GM23248 (cell line): ENCODE results near the gene PLPP2. TPM values are rescaled to one million over a fixed set of nuclear protein-coding genes. Genes with fewer than 3 reads are reported as not detected.
A peak's percentile ranks its signal among the peaks of the same experiment; 100 is the strongest.
"Not testable (repeated sequence)": the region's sequence is repeated elsewhere in the genome, so short reads cannot be mapped to it uniquely, and the experiment has no call there.

ENCODE experiments used
- DNase-seq: peaks from one replicate; pipeline ENCODE4 v3.0.0-alpha.2; 2015
- H2AFZ ChIP-seq: fragments of 200-600 bp; sonication (generic); 2 replicates; pipeline ENCODE4 v1.6.1; 2016; ENCODE audit warnings: antibody characterized with exemption
- H3F3A ChIP-seq: fragments of 200-600 bp; sonication (generic); 2 replicates; pipeline ENCODE4 v1.6.1; 2016; ENCODE audit warnings: mild to moderate bottlenecking, antibody characterized with exemption, mixed run types; ENCODE audit not compliant: insufficient read depth
- H3K27ac ChIP-seq: fragments of 200-600 bp; sonication (generic); 2 replicates; pipeline ENCODE4 v1.5.1; 2016; ENCODE audit warnings: mild to moderate bottlenecking
- H3K27me3 ChIP-seq: fragments of 200-600 bp; sonication (generic); replicated peaks from 2 replicates; pipeline ENCODE4 v1.6.1; 2016; ENCODE audit warnings: mild to moderate bottlenecking; ENCODE audit not compliant: insufficient read depth
- H3K36me3 ChIP-seq: fragments of 200-600 bp; sonication (generic); 2 replicates; pipeline ENCODE4 v1.6.1; 2016; ENCODE audit warnings: low read depth, mild to moderate bottlenecking
- H3K4me1 ChIP-seq: fragments of 200-600 bp; sonication (generic); 2 replicates; pipeline ENCODE4 v1.6.1; 2016; ENCODE audit warnings: mild to moderate bottlenecking; ENCODE audit not compliant: insufficient read depth
- H3K4me2 ChIP-seq: fragments of 200-600 bp; sonication (generic); one replicate; pipeline ENCODE4 v1.6.1; 2016; ENCODE audit warnings: mild to moderate bottlenecking; ENCODE audit not compliant: unreplicated experiment
- H3K4me3 ChIP-seq: fragments of 200-600 bp; sonication (generic); 2 replicates; pipeline ENCODE4 v1.5.1; 2016; ENCODE audit warnings: mild to moderate bottlenecking
- H3K79me2 ChIP-seq: fragments of 200-600 bp; sonication (generic); 2 replicates; pipeline ENCODE4 v1.6.1; 2016; ENCODE audit warnings: mild to moderate bottlenecking; ENCODE audit not compliant: insufficient read depth
- H3K9ac ChIP-seq: fragments of 200-600 bp; sonication (generic); 2 replicates; pipeline ENCODE4 v1.6.1; 2016; ENCODE audit warnings: mild to moderate bottlenecking
- H3K9me2 ChIP-seq: fragments of 200-600 bp; sonication (generic); 2 replicates; pipeline ENCODE4 v1.6.1; 2016; ENCODE audit warnings: mixed run types, mild to moderate bottlenecking, moderate library complexity; ENCODE audit not compliant: insufficient read depth
- H3K9me3 ChIP-seq: fragments of 200-600 bp; sonication (generic); one replicate; pipeline ENCODE4 v1.6.1; 2017; ENCODE audit warnings: low read depth
- H4K20me1 ChIP-seq: fragments of 200-600 bp; sonication (generic); 2 replicates; pipeline ENCODE4 v1.6.0; 2016; ENCODE audit not compliant: insufficient read depth
- EZH2 ChIP-seq: fragments of 200-600 bp; sonication (generic); IDR thresholded peaks from 2 replicates; pipeline ENCODE4 v1.6.1; 2018; ENCODE audit warnings: antibody characterized with exemption, mild to moderate bottlenecking; ENCODE audit not compliant: insufficient read depth, poor library complexity, severe bottlenecking
- EZH2phosphoT487 ChIP-seq: fragments of 200-600 bp; sonication (generic); IDR thresholded peaks from 2 replicates; pipeline ENCODE4 v1.6.1; 2018; ENCODE audit warnings: antibody characterized with exemption, moderate library complexity, mild to moderate bottlenecking, low read depth; ENCODE audit not compliant: insufficient read depth
- WGBS, 2 experiments: methylation state at CpG; one replicate each; pipeline ENCODE4 v1.1.6; 2015 to 2017; ENCODE audit warnings: low lambda C conversion rate in 2 of 2, low coverage in 1 of 2; ENCODE audit errors: missing lambda C conversion rate in 2 of 2; 5-methylcytosine and 5-hydroxymethylcytosine counted together
- in situ Hi-C: fragments of 300-500 bp; cut with MboI; formaldehyde crosslinking; loops from 2 replicates; pipeline ENCODE4 v1.15.0; 2020
- polyA plus RNA-seq: library from polyadenylated mRNA; unstranded; fragments of >200 nt; fragmentation: Nextera tagmentation; extraction: Ambion mirVana; gene quantifications from 2 replicates; pipeline ENCODE4 v1.2.1, GENCODE V29; 2016
- total RNA-seq: library from RNA; depleted of rRNA; stranded (reverse); fragments of >200 nt; shearing (Covaris generic); gene quantifications from 2 replicates; pipeline ENCODE4 v1.2.3, GENCODE V29; 2014

Gene PLPP2
- total and polyA plus RNA-seq, 2 experiments from 2014 or later: 1.3 to 1.4 TPM

GRCh38 chr19:262125-262524 lies 29.1 kb downstream of the PLPP2 start:
- Histone ChIP-seq H2AFZ (no peak overlapping the region), H3K9me2 (no peaks in the 10 kb centered on the region), H3F3A (no peaks in the 10 kb centered on the region), H3K36me3 (no peaks in the 10 kb centered on the region), H3K27me3 (peaks cover 22% of the 10 kb centered on the region), H3K9ac (no peak overlapping the region), H3K27ac (no peak overlapping the region), H3K4me1 (no peaks in the 10 kb centered on the region), H4K20me1 (no peaks in the 10 kb centered on the region), H3K79me2 (no peaks in the 10 kb centered on the region), H3K4me2 (no peak overlapping the region), H3K4me3 (no peak overlapping the region), H3K9me3 (no peaks in the 10 kb centered on the region)
- DNase-seq: no peak
- 87 to 94% methylated on average over 1 of the region's 1 CpG for WGBS, 2 experiments
- TF ChIP-seq EZH2phosphoT487 (no peak), EZH2 (no peak)
- in situ Hi-C loops: no loop called here

GRCh38 chr19:256804-257203 lies 34.4 kb downstream of the PLPP2 start:
- in situ Hi-C loops, H3K27ac ChIP-seq, H4K20me1 ChIP-seq, H3K9me3 ChIP-seq, DNase-seq, H2AFZ ChIP-seq, H3K9me2 ChIP-seq, H3K79me2 ChIP-seq, H3K36me3 ChIP-seq, H3F3A ChIP-seq, H3K4me1 ChIP-seq, H3K4me2 ChIP-seq, H3K4me3 ChIP-seq, H3K9ac ChIP-seq: not testable (repeated sequence)
- peaks cover 18% of the 10 kb centered on the region; the same call in 1 of the 2 replicates for H3K27me3 ChIP-seq
- 38 to 57% methylated on average over 3 of the region's 3 CpGs for WGBS, 2 experiments

- in situ Hi-C loops, H3K79me2 ChIP-seq, H3K4me3 ChIP-seq, H3K9me2 ChIP-seq, DNase-seq, H3K36me3 ChIP-seq, H4K20me1 ChIP-seq, H3K9ac ChIP-seq, H3F3A ChIP-seq, H3K4me1 ChIP-seq, H3K27ac ChIP-seq, H3K4me2 ChIP-seq, H3K9me3 ChIP-seq, H2AFZ ChIP-seq: not testable (repeated sequence)
- 15 to 20% methylated on average over 7 of the region's 7 CpGs for WGBS, 2 experiments
- peaks cover 23% of the 10 kb centered on the region; the same call in 1 of the 2 replicates for H3K27me3 ChIP-seq
These were observed 38.6 kb downstream of the PLPP2 start for GRCh38 chr19:252421-253186.

- TF ChIP-seq EZH2phosphoT487 (no peak), EZH2 (no peak)
- in situ Hi-C loops: no loop called here
- 76 to 81% methylated on average over 7 to 48 of the region's 48 CpGs for WGBS, 2 experiments
These were observed 44.7 kb downstream of the PLPP2 start for GRCh38 chr19:246551-246950.

GRCh38 chr19:245900-246299 lies 45.3 kb downstream of the PLPP2 start:
- H3K36me3 ChIP-seq, H3K27ac ChIP-seq, H4K20me1 ChIP-seq, H3K4me2 ChIP-seq, H3K9me2 ChIP-seq, H3K9ac ChIP-seq, H3K9me3 ChIP-seq, H2AFZ ChIP-seq, H3K4me3 ChIP-seq, in situ Hi-C loops, H3K79me2 ChIP-seq, H3K27me3 ChIP-seq, H3F3A ChIP-seq: not testable (repeated sequence)
- H3K4me1 ChIP-seq: peaks cover 14% of the 10 kb centered on the region
- 67 to 80% methylated on average over 10 to 13 of the region's 13 CpGs for WGBS, 2 experiments
- DNase-seq: peak; percentile 7

More at GRCh38 chr19:246551-246950, 44.7 kb downstream of the PLPP2 start:
- Histone ChIP-seq H3K4me2 (no peak overlapping the region), H3K27me3 (peaks cover 2% of the 10 kb centered on the region; the same call in 1 of the 2 replicates), H2AFZ (no peak overlapping the region), H3K27ac (no peak overlapping the region), H3K36me3 (no peaks in the 10 kb centered on the region), H3K9me2 (no peaks in the 10 kb centered on the region), H3F3A (peaks cover 9% of the 10 kb centered on the region; the same call in 1 of the 2 replicates), H3K79me2 (no peaks in the 10 kb centered on the region), H3K9me3 (no peaks in the 10 kb centered on the region), H4K20me1 (no peaks in the 10 kb centered on the region), H3K4me1 (peaks cover 14% of the 10 kb centered on the region), H3K4me3 (no peak overlapping the region), H3K9ac (no peak overlapping the region)
- no peak for DNase-seq
